GM12872 (cell line): Measurements from ENCODE around the gene ATRNL1.

Source experiments
- CTCF ChIP-seq: IDR thresholded peaks from 3 replicates; pipeline ENCODE4 v1.5.1; 2011; ENCODE audit warnings: low read depth, mild to moderate bottlenecking, low read length, moderate library complexity; ENCODE audit not compliant: insufficient read depth

Gene ATRNL1

DNA sequence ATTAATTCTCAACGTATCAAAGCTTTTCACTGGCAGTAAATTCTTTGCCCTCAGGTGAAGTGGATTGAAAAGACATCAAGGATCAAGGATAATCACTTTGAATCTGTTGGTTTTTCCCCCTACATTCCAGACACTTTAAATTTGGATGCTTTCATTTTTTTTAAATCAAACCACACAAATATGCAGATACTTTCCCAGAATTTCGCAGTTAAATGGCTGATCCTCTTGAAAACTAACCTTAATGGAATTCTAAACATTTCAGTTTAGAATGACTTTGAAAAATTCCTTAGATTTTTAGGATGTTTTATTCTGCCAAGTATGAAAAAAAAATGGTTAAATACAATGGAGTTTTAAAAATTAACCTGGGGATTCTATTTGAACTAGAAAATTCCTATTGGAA lies 853.9 kb downstream of the ATRNL1 start:
- no peak for TF ChIP-seq CTCF

DNA sequence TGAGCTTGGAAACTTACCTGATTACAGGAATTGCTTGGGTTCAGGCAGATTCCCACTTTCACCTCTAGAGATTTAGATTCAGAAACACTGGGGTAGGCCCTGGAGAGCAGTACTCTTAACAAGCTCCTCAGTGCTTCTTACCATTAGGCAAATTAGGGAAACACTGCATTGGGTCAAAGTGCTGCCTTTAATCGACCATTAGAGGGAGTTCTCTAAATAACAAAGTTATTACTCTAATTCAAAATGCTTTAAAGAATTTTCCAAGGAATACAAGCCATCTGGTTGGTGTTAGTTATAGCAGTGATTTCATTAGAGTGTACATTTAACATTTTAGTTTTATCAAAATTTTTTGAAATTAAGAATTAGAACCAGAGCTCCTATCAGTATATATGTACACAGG lies 855.3 kb downstream of the ATRNL1 start:
- no peak for TF ChIP-seq CTCF

- no peak for TF ChIP-seq CTCF
Observed at GRCh38 chr10:115949282-115949844, 856.2 kb downstream of the ATRNL1 start.

- TF ChIP-seq CTCF, result no peak
Observed at GRCh38 chr10:115950320-115950719, 857.2 kb downstream of the ATRNL1 start.

DNA sequence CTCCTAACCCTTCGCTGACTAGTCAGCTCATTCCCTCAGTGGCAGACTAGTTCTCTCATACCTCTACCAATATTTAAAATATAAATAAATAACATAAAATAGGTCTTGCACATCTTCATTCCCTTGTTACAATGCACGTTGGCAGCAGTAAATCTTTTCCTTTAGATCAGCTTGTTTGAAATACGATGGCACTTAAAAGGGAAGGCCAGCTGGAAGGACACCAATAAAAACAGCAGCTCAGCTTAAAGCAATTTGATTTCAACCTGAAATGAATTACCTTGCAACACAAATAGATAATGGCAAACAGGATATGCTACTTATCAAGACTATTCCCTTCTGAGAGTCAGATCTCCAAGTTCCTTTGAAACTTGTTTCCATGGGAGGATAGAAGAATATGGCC lies 858.1 kb downstream of the ATRNL1 start:
- TF ChIP-seq CTCF, result no peak

- no peak for TF ChIP-seq CTCF
Observed at GRCh38 chr10:115953281-115953680, 860.1 kb downstream of the ATRNL1 start.

GRCh38 chr10:115953968-115954367 lies 860.8 kb downstream of the ATRNL1 start:
- no peak for TF ChIP-seq CTCF
